Aorta (tissue), 5 donors: Measurements from ENCODE around the gene AZIN2. TPM values are rescaled to one million over a fixed set of nuclear protein-coding genes. Genes with fewer than 3 reads are reported as not detected.
A peak's percentile ranks its signal among the peaks of the same experiment; 100 is the strongest.
"Not testable (repeated sequence)": the region's sequence is repeated elsewhere in the genome, so short reads cannot be mapped to it uniquely, and the experiment has no call there.

Experiments
- ATAC-seq: fragments of 200-7000 bp; cut with Tn5 transposase; one replicate; pipeline ENCODE4 v1.9.1; 2022; ENCODE audit warnings: moderate library complexity; ENCODE audit not compliant: low FRiP score
- DNase-seq, 2 donors: peaks; one replicate each; pipeline ENCODE4 v3.0.0-alpha.2; 2020
- H3K27ac ChIP-seq, 2 donors: one replicate each; pipeline ENCODE4 v1.5.1; 2013; ENCODE audit warnings: low read length in 2 of 2, mild to moderate bottlenecking in 2 of 2, moderate library complexity in 2 of 2, control low read depth in 1 of 2, inconsistent platforms in 1 of 2, low read depth in 1 of 2
- H3K27me3 ChIP-seq, 2 donors: one replicate each; pipeline ENCODE4 v1.6.1; 2013; ENCODE audit warnings: control low read depth in 1 of 2, low read length in 1 of 2, mild to moderate bottlenecking in 1 of 2, moderate library complexity in 1 of 2; ENCODE audit not compliant: insufficient read depth in 2 of 2, control insufficient read depth in 1 of 2
- H3K36me3 ChIP-seq, 2 donors: one replicate each; pipeline ENCODE4 v1.6.1; 2013; ENCODE audit warnings: control low read depth in 1 of 2, low read length in 1 of 2, mild to moderate bottlenecking in 1 of 2; ENCODE audit not compliant: insufficient read depth in 2 of 2, control insufficient read depth in 1 of 2
- H3K4me1 ChIP-seq, 2 donors: one replicate each; pipeline ENCODE4 v1.6.1; 2013; ENCODE audit warnings: low read length in 2 of 2, control low read depth in 1 of 2, mild to moderate bottlenecking in 1 of 2, moderate library complexity in 1 of 2; ENCODE audit not compliant: insufficient read depth in 2 of 2, control insufficient read depth in 1 of 2
- H3K4me3 ChIP-seq, 2 donors: one replicate each; pipeline ENCODE4 v1.5.1; 2013; ENCODE audit warnings: low read length in 2 of 2, control low read depth in 1 of 2, mild to moderate bottlenecking in 1 of 2
- H3K9me3 ChIP-seq: one replicate; pipeline ENCODE4 v1.6.1; 2013; ENCODE audit warnings: mild to moderate bottlenecking, low read length; ENCODE audit not compliant: control insufficient read depth
- WGBS, 2 donors: extraction: QIAGEN DNeasy Blood & Tissue Kit; methylation state at CpG; one replicate each; pipeline ENCODE4 v1.1.7; 2013; 5-methylcytosine and 5-hydroxymethylcytosine counted together
- intact Hi-C, 2 donors: fragments of 100-400 bp; cut with DNase I; formaldehyde crosslinking; loops; one replicate each; pipeline versions ENCODE4 v1.14.2 to v1.15.0; 2022
- polyA plus RNA-seq, 2 donors: library from polyadenylated mRNA; stranded (reverse); fragments of 200-250 nt; gene quantifications; one replicate each; pipeline ENCODE4 v1.2.3, GENCODE V29; 2013
- total RNA-seq, 2 donors: library from RNA; stranded (reverse); fragmentation: NEBNext Ultra II Directional; extraction: Animal tissue kit (Norgen Biotek cat#: 25700); gene quantifications; one replicate each; pipeline ENCODE4 v1.2.1, GENCODE V29; 2021
- donor health status: healthy with polysubstance abuse.
- donor health status: Bipolar disorder and iron deficiency.
- donor health status: DM: no; HTN: no; CAD: no.
- donor health status: DM: no; HTN: no; CAD: no.
- donor health status: DM: yes; HTN: yes; CAD: no.

AZIN2 gene
- total and polyA plus RNA-seq, 4 donors = 1.5 to 14.4 (median 3.2) TPM

GRCh38 chr1:33132549-33132948 is 51.6 kb downstream of the AZIN2 start:
- intact Hi-C loops = no loop called here
- no peak for ATAC-seq
- Histone ChIP-seq H3K4me1 (no peaks in the 10 kb centered on the region), H3K27ac (no peak overlapping the region), H3K36me3 (no peaks in the 10 kb centered on the region), H3K4me3 (no peak overlapping the region), H3K9me3 (no peaks in the 10 kb centered on the region), H3K27me3 (no peaks in the 10 kb centered on the region)
- DNase-seq = no peak
- 97 to 99% methylated on average over 2 of the region's 2 CpGs for WGBS, 2 donors

DNA sequence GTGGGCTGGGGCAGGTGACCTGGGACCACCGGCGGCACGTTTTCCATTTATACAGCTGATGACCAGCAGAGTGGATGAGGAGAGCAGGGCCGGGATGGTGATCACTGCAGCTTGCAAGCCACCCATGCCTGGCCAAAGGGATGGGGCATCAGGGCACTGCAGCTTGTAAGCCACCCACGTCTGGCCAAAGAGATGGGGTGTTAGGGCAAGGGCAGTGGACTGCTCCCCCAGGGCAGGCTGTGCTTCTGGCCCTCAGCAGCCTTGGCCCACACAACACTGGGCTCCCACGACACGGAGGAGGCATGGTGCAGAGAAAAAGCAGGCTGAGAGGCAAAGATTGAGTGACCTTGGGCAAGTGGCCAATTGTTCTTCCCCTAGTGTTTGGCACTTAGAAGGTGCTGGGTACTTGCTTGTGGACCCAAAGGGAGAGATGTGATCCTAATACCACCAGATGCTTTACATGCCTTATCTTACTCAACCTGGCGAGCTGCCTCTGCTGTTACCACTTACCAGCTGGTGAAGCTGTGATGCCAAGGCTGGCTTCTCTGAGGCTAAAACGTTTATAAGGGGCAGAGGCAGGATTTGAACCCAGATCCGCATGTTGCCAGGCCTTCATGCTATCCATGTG is 52.6 kb downstream of the AZIN2 start:
- Histone ChIP-seq H3K27ac (no peak overlapping the region), H3K4me1 (no peaks in the 10 kb centered on the region), H3K4me3 (no peak overlapping the region), H3K36me3 (no peaks in the 10 kb centered on the region), H3K9me3 (no peaks in the 10 kb centered on the region), H3K27me3 (no peaks in the 10 kb centered on the region)
- WGBS, 2 donors = 66 to 68% methylated on average over 10 of the region's 10 CpGs
- DNase-seq (no peak), ATAC-seq (no peak)
- intact Hi-C loops = no loop called here

- WGBS, 2 donors = 98 to 100% methylated on average over 1 of the region's 1 CpG
- H3K4me1 ChIP-seq, ATAC-seq, DNase-seq, H3K27ac ChIP-seq, H3K9me3 ChIP-seq, intact Hi-C loops, H3K4me3 ChIP-seq, H3K36me3 ChIP-seq, H3K27me3 ChIP-seq: not testable (repeated sequence)
Observed at GRCh38 chr1:33136041-33136440, 55.1 kb downstream of the AZIN2 start.

DNA sequence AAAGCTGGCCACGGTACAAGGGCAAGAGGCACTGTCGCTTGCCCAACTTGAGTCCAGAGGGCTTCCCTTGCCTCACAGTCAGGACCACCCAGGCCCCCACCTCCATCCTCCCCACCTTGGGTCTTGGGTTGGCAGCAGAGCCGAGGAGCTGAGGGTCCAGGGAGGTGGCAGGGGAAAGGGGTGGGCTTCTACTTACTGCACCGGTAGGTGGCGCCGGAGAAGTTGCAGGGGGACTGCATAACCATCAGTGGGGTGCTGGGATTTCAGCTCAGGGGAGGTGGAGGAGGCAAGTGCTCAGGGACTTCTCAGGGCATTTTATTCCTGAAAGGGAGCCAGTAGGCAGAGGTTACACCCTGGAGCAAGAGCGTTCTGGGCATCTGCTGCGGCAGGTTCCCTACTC is 56.8 kb downstream of the AZIN2 start:
- intact Hi-C loops = no loop called here
- no peak overlapping the region for H3K4me3 ChIP-seq
- no peaks in the 10 kb centered on the region for H3K36me3 ChIP-seq
- no peaks in the 10 kb centered on the region for H3K27me3 ChIP-seq
- no peak for DNase-seq
- no peak for ATAC-seq
- H3K9me3 ChIP-seq = no peaks in the 10 kb centered on the region
- 41 to 48% methylated on average over 8 of the region's 8 CpGs for WGBS, 2 donors
- H3K4me1 ChIP-seq = no peaks in the 10 kb centered on the region
- H3K27ac ChIP-seq = no peak overlapping the region

- WGBS, 2 donors = 55 to 62% methylated on average over 9 of the region's 9 CpGs
- ATAC-seq = no peak
- no peaks in the 10 kb centered on the region for H3K9me3 ChIP-seq
- no peaks in the 10 kb centered on the region for H3K4me1 ChIP-seq
- H3K27ac ChIP-seq = no peak overlapping the region
- no peaks in the 10 kb centered on the region for H3K27me3 ChIP-seq
- peak in 1 of 2 donors; percentile 44 for DNase-seq
- H3K4me3 ChIP-seq = no peak overlapping the region
- intact Hi-C loops = no loop called here
- no peaks in the 10 kb centered on the region for H3K36me3 ChIP-seq
Observed at GRCh38 chr1:33140153-33141149, 59.5 kb downstream of the AZIN2 start.

DNA sequence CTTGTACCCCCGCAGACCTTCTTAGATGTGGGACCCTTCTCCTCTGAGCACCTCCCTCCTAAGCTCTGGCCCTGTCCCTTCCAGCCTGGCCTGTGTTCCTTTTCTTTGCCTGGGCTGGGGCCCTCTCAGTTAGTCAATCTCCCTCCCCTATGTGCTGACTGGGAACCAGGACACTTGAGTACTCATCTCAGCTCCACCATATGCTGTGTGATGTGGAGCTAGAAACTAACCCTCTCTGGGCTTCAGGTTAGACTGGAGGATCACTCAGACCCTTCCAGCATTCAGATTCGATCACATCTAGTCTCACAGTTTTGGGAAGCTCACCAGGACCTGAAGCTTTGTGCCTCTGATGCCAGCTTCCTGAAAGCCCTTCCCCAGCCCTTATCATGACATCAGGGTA is 60.3 kb downstream of the AZIN2 start:
- H3K27me3 ChIP-seq = no peaks in the 10 kb centered on the region
- intact Hi-C loops = no loop called here
- no peak overlapping the region for H3K27ac ChIP-seq
- H3K4me3 ChIP-seq = no peak overlapping the region
- H3K9me3 ChIP-seq = no peaks in the 10 kb centered on the region
- peaks cover 0 to 1% of the 10 kb centered on the region in 2 donors for H3K36me3 ChIP-seq
- no peaks in the 10 kb centered on the region for H3K4me1 ChIP-seq
- DNase-seq (peak in 1 of 2 donors; percentile 31), ATAC-seq (no peak)
- 83 to 86% methylated on average over 2 of the region's 2 CpGs for WGBS, 2 donors

DNA sequence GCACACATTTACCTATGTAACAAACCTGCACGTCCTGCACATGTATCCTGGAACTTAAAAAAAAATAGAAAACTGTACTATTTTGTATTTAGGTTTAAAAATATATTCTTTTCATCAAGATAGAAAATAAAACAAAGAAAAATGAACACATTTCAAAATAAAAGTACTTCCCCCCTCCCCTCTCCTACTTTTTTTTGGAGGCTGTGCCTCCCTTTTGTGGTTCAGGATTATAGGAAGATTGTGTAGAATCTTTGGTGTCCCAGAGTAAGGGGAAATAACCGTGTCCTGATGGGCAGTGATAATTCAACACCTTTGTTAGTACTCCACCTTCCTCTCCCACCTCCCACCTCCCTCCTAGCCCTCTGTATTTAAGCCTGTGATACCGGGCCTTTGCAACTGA is 60.8 kb downstream of the AZIN2 start:
- Histone ChIP-seq H3K9me3 (no peaks in the 10 kb centered on the region), H3K36me3 (peaks cover 0 to 4% of the 10 kb centered on the region in 2 donors), H3K4me1 (no peaks in the 10 kb centered on the region), H3K4me3 (no peak overlapping the region), H3K27ac (no peak overlapping the region), H3K27me3 (no peaks in the 10 kb centered on the region)
- ATAC-seq (no peak), DNase-seq (no peak)
- 59 to 65% methylated on average over 3 of the region's 3 CpGs for WGBS, 2 donors
- intact Hi-C loops = no loop called here

DNA sequence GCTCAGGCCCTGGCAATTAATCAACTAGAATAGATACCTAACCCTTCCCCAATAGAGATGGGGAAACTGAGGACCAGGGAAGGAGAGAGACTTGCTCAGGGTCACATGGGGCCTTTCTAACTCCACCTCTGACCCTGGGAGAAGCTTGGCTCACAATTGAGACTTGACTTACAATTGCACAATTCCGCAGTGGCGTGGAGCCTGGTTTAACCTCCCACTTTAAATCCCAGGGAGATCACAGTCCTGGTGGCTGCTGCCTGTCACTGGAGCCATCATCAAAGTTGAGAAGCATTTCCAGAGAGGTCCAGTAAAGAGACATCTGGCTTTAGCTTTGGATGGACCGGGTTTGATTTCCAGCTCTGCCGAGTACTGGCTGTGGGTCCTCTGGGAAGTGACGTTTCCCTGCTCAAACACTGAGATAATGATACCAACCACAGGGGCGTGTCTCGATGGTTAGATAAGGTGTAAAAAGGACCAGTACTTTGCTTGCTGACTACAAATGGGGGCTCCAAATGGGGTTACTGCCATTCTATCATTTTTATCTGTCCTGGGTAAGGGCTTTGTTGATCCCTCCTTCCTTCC is 61.6 kb downstream of the AZIN2 start:
- no peak for ATAC-seq
- H3K4me3 ChIP-seq = no peak overlapping the region
- 25 to 44% methylated on average over 7 of the region's 7 CpGs for WGBS, 2 donors

More for the DNA sequence above, 61.6 kb downstream of the AZIN2 start:
- Histone ChIP-seq H3K36me3 (peaks cover 0 to 4% of the 10 kb centered on the region in 2 donors), H3K27me3 (no peaks in the 10 kb centered on the region), H3K9me3 (no peaks in the 10 kb centered on the region), H3K4me1 (no peaks in the 10 kb centered on the region), H3K27ac (no peak overlapping the region)
- peak in 1 of 2 donors; percentile 64 for DNase-seq
- intact Hi-C loops = no loop called here
